Liver (tissue), 3 donors: ENCODE results near the gene HOOK1.
A peak's percentile ranks its signal among the peaks of the same experiment; 100 is the strongest.

Experiments used
- TAF1 ChIP-seq: conservative IDR thresholded peaks from 2 replicates; pipeline ENCODE4 v1.6.1; 2016; ENCODE audit warnings: antibody characterized with exemption, mild to moderate bottlenecking
- TF ChIP-seq, protein P1 (sequence below): IDR thresholded peaks from 2 replicates; pipeline ENCODE4 v1.6.1; 2016; ENCODE audit warnings: antibody characterized with exemption, mild to moderate bottlenecking
- TF ChIP-seq, protein P2 (sequence below): fragments of 150-350 bp; IDR thresholded peaks from 2 replicates; pipeline ENCODE4 v1.5.1; 2017; ENCODE audit warnings: improper control_type of control experiment, low read depth, low read length; ENCODE audit not compliant: missing input control
- donor health status: healthy.
- donor health status: healthy.

DNA sequence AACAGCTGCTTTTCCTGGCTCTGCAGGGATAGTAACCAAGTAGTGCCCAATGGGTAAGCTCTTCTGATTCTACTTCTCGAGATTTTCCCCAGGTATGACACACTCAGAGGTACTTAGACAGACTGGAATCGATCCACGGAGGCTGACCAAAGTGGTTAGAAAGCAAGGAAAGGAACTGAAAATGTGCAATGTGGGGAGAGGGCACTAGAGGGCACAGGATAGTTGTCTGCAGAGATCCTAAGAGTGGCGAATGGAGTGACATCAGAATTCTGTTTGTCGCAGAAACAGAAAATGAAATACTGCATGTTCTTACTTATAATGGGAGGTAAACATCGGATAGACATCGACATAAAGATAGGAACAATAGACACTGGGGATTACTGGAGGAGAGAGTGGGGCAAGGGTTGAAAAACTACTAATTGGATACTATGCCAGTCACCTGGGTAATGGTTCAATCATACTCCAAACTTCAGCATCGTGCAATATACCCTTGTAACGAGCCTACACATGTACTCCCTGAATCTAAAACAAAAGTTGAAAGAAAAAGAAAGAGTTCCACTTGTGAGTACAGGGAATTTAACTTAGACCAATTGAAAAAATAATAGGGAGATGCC is 88.5 kb downstream of the HOOK1 start:
- TF ChIP-seq, protein P1, sequence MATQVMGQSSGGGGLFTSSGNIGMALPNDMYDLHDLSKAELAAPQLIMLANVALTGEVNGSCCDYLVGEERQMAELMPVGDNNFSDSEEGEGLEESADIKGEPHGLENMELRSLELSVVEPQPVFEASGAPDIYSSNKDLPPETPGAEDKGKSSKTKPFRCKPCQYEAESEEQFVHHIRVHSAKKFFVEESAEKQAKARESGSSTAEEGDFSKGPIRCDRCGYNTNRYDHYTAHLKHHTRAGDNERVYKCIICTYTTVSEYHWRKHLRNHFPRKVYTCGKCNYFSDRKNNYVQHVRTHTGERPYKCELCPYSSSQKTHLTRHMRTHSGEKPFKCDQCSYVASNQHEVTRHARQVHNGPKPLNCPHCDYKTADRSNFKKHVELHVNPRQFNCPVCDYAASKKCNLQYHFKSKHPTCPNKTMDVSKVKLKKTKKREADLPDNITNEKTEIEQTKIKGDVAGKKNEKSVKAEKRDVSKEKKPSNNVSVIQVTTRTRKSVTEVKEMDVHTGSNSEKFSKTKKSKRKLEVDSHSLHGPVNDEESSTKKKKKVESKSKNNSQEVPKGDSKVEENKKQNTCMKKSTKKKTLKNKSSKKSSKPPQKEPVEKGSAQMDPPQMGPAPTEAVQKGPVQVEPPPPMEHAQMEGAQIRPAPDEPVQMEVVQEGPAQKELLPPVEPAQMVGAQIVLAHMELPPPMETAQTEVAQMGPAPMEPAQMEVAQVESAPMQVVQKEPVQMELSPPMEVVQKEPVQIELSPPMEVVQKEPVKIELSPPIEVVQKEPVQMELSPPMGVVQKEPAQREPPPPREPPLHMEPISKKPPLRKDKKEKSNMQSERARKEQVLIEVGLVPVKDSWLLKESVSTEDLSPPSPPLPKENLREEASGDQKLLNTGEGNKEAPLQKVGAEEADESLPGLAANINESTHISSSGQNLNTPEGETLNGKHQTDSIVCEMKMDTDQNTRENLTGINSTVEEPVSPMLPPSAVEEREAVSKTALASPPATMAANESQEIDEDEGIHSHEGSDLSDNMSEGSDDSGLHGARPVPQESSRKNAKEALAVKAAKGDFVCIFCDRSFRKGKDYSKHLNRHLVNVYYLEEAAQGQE: no peak
- TF ChIP-seq, protein P2, sequence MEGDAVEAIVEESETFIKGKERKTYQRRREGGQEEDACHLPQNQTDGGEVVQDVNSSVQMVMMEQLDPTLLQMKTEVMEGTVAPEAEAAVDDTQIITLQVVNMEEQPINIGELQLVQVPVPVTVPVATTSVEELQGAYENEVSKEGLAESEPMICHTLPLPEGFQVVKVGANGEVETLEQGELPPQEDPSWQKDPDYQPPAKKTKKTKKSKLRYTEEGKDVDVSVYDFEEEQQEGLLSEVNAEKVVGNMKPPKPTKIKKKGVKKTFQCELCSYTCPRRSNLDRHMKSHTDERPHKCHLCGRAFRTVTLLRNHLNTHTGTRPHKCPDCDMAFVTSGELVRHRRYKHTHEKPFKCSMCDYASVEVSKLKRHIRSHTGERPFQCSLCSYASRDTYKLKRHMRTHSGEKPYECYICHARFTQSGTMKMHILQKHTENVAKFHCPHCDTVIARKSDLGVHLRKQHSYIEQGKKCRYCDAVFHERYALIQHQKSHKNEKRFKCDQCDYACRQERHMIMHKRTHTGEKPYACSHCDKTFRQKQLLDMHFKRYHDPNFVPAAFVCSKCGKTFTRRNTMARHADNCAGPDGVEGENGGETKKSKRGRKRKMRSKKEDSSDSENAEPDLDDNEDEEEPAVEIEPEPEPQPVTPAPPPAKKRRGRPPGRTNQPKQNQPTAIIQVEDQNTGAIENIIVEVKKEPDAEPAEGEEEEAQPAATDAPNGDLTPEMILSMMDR: peak; percentile 69
- TF ChIP-seq TAF1: no peak
